GM12892 (cell line): ENCODE data around the gene PPHLN1.

Experiments used
- POLR2A ChIP-seq: IDR thresholded peaks from 2 replicates; pipeline ENCODE4 v1.6.1; 2011; ENCODE audit warnings: low read depth, low read length, control low read depth
- POLR2AphosphoS5 ChIP-seq: IDR thresholded peaks from 2 replicates; pipeline ENCODE4 v1.6.1; 2011; ENCODE audit warnings: low read depth, low read length, control low read depth
- TAF1 ChIP-seq: IDR thresholded peaks from 2 replicates; pipeline ENCODE4 v1.6.1; 2011; ENCODE audit warnings: low read depth, mild to moderate bottlenecking, control low read depth, low read length, borderline replicate concordance

DNA sequence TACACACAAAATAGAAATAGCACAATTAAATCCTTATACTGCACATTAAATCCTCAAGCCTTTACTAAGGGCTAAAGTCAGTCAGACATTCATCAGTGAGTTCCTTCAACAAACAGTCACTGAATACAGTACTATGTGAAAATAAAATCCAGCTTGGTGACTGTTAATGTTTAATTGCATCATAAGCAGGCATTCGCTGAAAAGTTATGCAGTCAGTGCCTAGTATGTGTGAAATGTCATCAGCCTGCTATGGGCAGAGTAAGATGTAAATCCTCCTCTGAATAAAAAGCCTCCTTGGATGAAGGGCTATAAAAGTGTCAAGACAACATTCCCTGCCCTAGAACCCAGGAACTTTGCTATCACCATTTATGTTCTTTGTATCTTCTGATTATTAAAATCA lies 147.2 kb downstream of the PPHLN1 start:
- TF ChIP-seq POLR2AphosphoS5 = no peak
- no peak for TF ChIP-seq POLR2A
- no peak for TF ChIP-seq TAF1
